Keratinocyte (primary cell): Measurements from ENCODE around the gene ENO3.

ENCODE experiments used
- EZH2 ChIP-seq: IDR thresholded peaks from one replicate; pipeline ENCODE4 v1.6.1; 2012; ENCODE audit warnings: inconsistent platforms, mild to moderate bottlenecking, low read length, moderate library complexity
- TF ChIP-seq, protein P1 (sequence below), 3 experiments: IDR thresholded peaks in 1 of 3; conservative IDR thresholded peaks in 1 of 3; optimal IDR thresholded peaks in 1 of 3; 2 replicates in 2 of 3; 3 replicates in 1 of 3; pipeline versions ENCODE3 to v1.5.1; 2011; ENCODE audit warnings: low read length in 3 of 3, mild to moderate bottlenecking in 3 of 3, moderate library complexity in 2 of 3, control low read depth in 1 of 3, inconsistent platforms in 1 of 3; ENCODE audit not compliant: insufficient read depth in 2 of 3; ENCODE audit errors: extremely low read depth in 1 of 3

DNA sequence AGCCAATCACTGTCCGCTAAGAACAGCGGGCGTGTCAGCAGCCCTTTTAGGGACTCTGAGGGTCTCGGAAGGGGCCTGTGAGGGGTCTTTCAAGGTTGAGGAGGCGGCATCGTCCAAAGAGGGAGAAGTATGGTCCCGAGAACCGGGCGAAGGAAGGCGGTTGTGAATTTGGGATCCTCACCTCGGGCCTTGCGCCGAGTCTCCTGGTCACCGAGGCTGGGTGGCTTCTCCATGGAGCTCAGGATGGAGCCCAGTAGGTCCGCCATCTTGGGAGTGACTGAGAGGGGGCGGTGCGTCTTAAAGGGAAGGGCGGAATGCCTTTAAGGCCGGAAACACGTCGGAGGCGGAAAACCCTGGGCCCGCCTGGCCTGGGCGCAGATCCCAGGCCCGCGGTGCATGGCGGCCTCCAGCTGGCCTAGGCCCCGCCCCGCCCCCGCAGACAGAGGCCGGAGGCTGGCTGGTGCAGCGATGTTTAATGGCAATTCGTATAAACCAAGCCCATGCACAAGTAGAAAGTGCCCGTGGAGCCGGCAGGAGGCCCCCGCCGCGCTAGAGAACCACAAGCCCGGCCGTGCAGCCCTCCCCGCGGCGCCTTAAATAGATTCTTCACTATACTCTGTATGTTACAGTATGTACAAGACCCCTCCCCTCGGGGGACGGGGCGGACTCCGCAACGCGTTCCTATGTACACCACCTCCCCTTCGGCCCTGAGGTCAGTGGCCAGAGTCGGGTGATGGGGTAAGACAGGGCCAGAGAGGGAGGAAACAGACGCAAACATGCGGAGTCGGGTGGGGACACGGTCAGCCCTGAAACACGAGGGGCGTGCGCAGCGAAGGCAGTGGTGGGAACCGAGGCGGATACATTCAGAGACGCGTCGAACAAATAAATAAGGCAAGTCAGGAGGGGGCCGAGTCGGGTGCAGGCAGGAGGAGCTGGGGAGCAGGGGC, 16.9 kb downstream of the ENO3 start, which contains the start of gene SPAG7:
- TF ChIP-seq EZH2, result no peak
- TF ChIP-seq, protein P1, sequence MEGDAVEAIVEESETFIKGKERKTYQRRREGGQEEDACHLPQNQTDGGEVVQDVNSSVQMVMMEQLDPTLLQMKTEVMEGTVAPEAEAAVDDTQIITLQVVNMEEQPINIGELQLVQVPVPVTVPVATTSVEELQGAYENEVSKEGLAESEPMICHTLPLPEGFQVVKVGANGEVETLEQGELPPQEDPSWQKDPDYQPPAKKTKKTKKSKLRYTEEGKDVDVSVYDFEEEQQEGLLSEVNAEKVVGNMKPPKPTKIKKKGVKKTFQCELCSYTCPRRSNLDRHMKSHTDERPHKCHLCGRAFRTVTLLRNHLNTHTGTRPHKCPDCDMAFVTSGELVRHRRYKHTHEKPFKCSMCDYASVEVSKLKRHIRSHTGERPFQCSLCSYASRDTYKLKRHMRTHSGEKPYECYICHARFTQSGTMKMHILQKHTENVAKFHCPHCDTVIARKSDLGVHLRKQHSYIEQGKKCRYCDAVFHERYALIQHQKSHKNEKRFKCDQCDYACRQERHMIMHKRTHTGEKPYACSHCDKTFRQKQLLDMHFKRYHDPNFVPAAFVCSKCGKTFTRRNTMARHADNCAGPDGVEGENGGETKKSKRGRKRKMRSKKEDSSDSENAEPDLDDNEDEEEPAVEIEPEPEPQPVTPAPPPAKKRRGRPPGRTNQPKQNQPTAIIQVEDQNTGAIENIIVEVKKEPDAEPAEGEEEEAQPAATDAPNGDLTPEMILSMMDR (optimal IDR thresholded peaks at IDR 0.05 in 1 of 3, IDR thresholded peaks at IDR 0.05 in 1 of 3, conservative IDR thresholded peaks at IDR 0.05 in 1 of 3; ENCODE audit: extremely low read depth in 1 of 3, insufficient read depth in 2 of 3, low read length in 3 of 3), result no peak
